ENCODE data around the gene GRK5.

Gene GRK5

DNA sequence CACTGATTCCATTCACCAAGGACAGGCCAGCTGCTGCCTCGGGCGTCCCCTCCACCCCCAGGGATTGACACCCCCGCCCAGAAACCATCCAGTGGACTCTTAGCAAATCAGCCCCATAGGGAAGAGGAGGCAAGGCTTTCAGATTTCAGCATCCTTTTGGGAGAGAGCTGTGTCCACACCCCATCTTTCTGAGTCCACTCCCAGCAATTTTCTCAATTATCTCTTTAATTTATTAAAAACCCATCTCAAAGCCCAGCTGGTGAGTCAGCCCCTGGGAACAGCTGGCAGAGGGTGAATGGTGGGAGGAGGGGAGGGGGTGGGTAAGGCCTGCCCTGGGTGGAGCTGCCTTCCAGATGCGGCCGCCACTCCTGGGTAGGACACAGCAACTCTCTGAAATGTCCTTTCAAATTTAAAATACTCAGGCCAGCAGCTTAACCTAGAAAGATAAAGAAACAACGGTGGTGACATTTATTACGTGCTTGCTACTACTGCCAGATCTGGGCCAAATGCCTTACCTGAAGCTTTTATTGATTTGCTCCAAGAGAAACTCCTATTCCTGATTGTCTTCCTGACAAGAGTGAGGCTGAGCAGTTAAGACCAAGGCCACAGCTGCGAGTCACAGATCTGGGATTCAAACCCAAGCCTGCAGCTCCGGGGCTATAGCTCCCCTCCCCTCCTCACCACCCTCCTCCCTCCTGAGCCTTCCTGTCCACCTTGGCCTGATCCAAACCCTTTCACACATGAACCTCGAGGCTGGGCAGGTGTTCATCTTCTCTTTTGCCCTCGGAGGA, 214.7 kb downstream of the GRK5 start:
- no peak overlapping the region for H3K27ac ChIP-seq (ENCODE audit: low read length)
- no peak overlapping the region for H3K4me3 ChIP-seq (ENCODE audit: low read length)
- H3K9me3 ChIP-seq (ENCODE audit: control insufficient read depth, low read depth, low read length), result no peaks in the 10 kb centered on the region
- peaks cover 12% of the 10 kb centered on the region for H3K4me1 ChIP-seq (ENCODE audit: control insufficient read depth, low read depth, low read length)
- H3K9ac ChIP-seq (ENCODE audit: low read length), result no peak overlapping the region
- no peaks in the 10 kb centered on the region for H3K27me3 ChIP-seq (ENCODE audit: control insufficient read depth, insufficient read depth, low read length)
- H3K36me3 ChIP-seq (ENCODE audit: control insufficient read depth, low read depth, low read length), result no peaks in the 10 kb centered on the region

DNA sequence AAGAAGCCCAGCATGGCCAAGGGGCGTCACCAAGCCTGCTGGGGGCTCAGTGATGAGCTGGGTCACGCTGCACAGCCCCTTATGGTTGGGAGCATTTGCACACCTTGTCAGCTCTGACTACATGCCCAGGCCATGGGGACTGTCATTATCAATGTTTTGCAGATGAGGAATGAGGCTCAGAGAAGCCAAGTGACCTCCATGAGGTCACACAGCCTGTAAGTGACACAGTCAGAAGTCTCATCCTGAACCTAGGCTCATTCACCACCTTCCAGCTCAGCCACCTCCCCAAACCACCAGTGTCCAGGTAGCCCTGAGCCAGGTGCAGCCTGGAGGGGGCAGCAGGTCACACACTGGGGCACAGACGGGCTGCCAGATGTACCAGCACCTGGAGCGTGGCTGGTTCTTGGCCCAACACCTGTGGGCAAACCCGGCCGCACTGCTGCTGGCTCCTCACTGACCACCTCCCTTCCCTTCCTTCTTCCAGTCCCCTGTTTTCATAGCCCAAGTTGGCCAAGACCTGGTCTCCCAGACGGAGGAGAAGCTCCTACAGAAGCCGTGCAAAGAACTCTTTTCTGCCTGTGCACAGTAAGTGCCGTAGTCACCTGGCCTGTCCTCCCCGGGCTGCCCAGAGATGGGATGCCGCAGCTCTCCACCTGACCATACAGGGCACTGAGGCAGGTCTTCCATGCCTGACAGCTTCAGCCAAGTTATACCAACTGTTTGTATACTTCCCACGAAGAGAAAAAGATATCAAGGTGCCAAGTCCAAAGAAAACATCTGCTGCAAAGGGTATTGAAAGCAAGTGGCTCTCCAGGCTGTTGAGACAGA, 215.5 kb downstream of the GRK5 start:
- no peaks in the 10 kb centered on the region for H3K9me3 ChIP-seq (ENCODE audit: control insufficient read depth, low read depth, low read length)
- no peaks in the 10 kb centered on the region for H3K27me3 ChIP-seq (ENCODE audit: control insufficient read depth, insufficient read depth, low read length)
- H3K27ac ChIP-seq (ENCODE audit: low read length), result no peak overlapping the region
- no peak overlapping the region for H3K4me3 ChIP-seq (ENCODE audit: low read length)
- H3K9ac ChIP-seq (ENCODE audit: low read length), result no peak overlapping the region
- H3K4me1 ChIP-seq (ENCODE audit: control insufficient read depth, low read depth, low read length), result peaks cover 12% of the 10 kb centered on the region
- H3K36me3 ChIP-seq (ENCODE audit: control insufficient read depth, low read depth, low read length), result no peaks in the 10 kb centered on the region

DNA sequence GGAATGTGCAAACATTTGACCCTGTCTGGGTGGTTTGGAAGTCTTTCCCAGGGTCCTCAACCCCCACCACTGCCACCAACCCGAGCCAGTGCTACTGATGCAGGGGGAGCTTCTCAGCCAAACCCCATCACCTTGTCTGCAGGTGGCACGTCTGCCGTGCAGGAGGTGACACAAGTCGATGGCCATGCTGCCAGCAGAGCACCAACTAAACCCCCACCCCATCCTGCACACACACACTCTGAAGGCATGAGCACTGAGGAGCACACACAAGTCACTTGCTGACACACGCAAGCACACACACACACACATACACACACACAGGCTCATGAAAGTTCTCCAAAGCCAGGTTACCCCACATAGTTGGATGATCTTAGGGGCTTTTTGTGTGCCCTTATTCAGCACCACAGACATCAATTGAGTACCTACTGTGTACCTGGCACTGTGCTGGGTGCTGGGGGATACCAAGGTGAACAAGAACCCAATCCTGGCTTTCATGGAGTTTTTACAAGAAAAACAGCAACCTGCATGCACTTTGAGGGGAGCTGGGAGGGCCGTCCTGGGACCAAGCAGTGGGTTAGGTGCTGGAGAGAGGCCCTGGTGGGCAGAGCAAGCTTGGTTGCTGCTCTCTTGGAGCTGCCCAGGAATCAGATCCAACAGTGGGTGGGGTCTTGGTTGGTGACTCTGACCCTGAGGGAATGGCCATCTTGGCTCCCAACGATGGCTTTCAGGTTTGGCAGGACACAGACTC, 216.3 kb downstream of the GRK5 start:
- Histone ChIP-seq H3K9ac (ENCODE audit: low read length) (no peak overlapping the region), H3K27ac (ENCODE audit: low read length) (no peak overlapping the region), H3K4me3 (ENCODE audit: low read length) (no peak overlapping the region), H3K36me3 (ENCODE audit: control insufficient read depth, low read depth, low read length) (no peaks in the 10 kb centered on the region), H3K4me1 (ENCODE audit: control insufficient read depth, low read depth, low read length) (peaks cover 12% of the 10 kb centered on the region), H3K27me3 (ENCODE audit: control insufficient read depth, insufficient read depth, low read length) (no peaks in the 10 kb centered on the region), H3K9me3 (ENCODE audit: control insufficient read depth, low read depth, low read length) (no peaks in the 10 kb centered on the region)

- Histone ChIP-seq H3K27ac (ENCODE audit: low read length) (no peak overlapping the region), H3K4me1 (ENCODE audit: control insufficient read depth, low read depth, low read length) (peaks cover 12% of the 10 kb centered on the region), H3K27me3 (ENCODE audit: control insufficient read depth, insufficient read depth, low read length) (no peaks in the 10 kb centered on the region), H3K9ac (ENCODE audit: low read length) (no peak overlapping the region), H3K9me3 (ENCODE audit: control insufficient read depth, low read depth, low read length) (no peaks in the 10 kb centered on the region), H3K36me3 (ENCODE audit: control insufficient read depth, low read depth, low read length) (no peaks in the 10 kb centered on the region), H3K4me3 (ENCODE audit: low read length) (no peak overlapping the region)
Measured at GRCh38 chr10:119424258-119424975, 217.0 kb downstream of the GRK5 start.

GRCh38 chr10:119425102-119425880, 217.9 kb downstream of the GRK5 start:
- H3K9ac ChIP-seq (ENCODE audit: low read length), result no peak overlapping the region
- H3K9me3 ChIP-seq (ENCODE audit: control insufficient read depth, low read depth, low read length), result no peaks in the 10 kb centered on the region
- H3K4me3 ChIP-seq (ENCODE audit: low read length), result no peak overlapping the region
- no peaks in the 10 kb centered on the region for H3K36me3 ChIP-seq (ENCODE audit: control insufficient read depth, low read depth, low read length)
- peaks cover 12% of the 10 kb centered on the region for H3K4me1 ChIP-seq (ENCODE audit: control insufficient read depth, low read depth, low read length)
- H3K27me3 ChIP-seq (ENCODE audit: control insufficient read depth, insufficient read depth, low read length), result no peaks in the 10 kb centered on the region
- H3K27ac ChIP-seq (ENCODE audit: low read length), result no peak overlapping the region

DNA sequence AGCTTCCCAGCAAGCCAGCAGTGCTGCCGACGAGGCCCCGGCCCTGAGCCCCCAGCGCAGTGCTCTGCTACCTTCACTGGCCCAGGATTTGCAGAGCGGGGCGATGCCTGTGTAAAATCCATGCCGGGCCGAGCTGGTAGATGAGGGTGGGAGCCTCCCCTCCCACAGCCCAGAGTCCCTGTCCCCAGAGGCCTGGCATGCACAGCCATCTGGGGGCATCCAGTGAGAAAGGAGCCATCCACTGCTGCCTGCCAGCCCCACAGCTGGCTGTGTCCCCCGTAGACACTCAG, 218.5 kb downstream of the GRK5 start:
- H3K9ac ChIP-seq (ENCODE audit: low read length), result no peak overlapping the region
- H3K27me3 ChIP-seq (ENCODE audit: control insufficient read depth, insufficient read depth, low read length), result no peaks in the 10 kb centered on the region
- no peaks in the 10 kb centered on the region for H3K9me3 ChIP-seq (ENCODE audit: control insufficient read depth, low read depth, low read length)
- no peak overlapping the region for H3K27ac ChIP-seq (ENCODE audit: low read length)
- H3K36me3 ChIP-seq (ENCODE audit: control insufficient read depth, low read depth, low read length), result no peaks in the 10 kb centered on the region
- peaks cover 12% of the 10 kb centered on the region for H3K4me1 ChIP-seq (ENCODE audit: control insufficient read depth, low read depth, low read length)
- no peak overlapping the region for H3K4me3 ChIP-seq (ENCODE audit: low read length)

- H3K36me3 ChIP-seq (ENCODE audit: control insufficient read depth, low read depth, low read length), result no peaks in the 10 kb centered on the region
- peaks cover 8% of the 10 kb centered on the region for H3K4me1 ChIP-seq (ENCODE audit: control insufficient read depth, low read depth, low read length)
- no peak overlapping the region for H3K4me3 ChIP-seq (ENCODE audit: low read length)
Measured at GRCh38 chr10:119426699-119427098, 219.3 kb downstream of the GRK5 start.

GRCh38 chr10:119427263-119427864, 220.0 kb downstream of the GRK5 start:
- Histone ChIP-seq H3K36me3 (ENCODE audit: control insufficient read depth, low read depth, low read length) (no peaks in the 10 kb centered on the region), H3K9ac (ENCODE audit: low read length) (no peak overlapping the region), H3K27me3 (ENCODE audit: control insufficient read depth, insufficient read depth, low read length) (no peaks in the 10 kb centered on the region), H3K4me1 (ENCODE audit: control insufficient read depth, low read depth, low read length) (peaks cover 1% of the 10 kb centered on the region), H3K4me3 (ENCODE audit: low read length) (no peak overlapping the region), H3K9me3 (ENCODE audit: control insufficient read depth, low read depth, low read length) (no peaks in the 10 kb centered on the region), H3K27ac (ENCODE audit: low read length) (no peak overlapping the region)

More at GRCh38 chr10:119426699-119427098, 219.3 kb downstream of the GRK5 start:
- Histone ChIP-seq H3K9me3 (ENCODE audit: control insufficient read depth, low read depth, low read length) (no peaks in the 10 kb centered on the region), H3K9ac (ENCODE audit: low read length) (no peak overlapping the region), H3K27ac (ENCODE audit: low read length) (no peak overlapping the region), H3K27me3 (ENCODE audit: control insufficient read depth, insufficient read depth, low read length) (no peaks in the 10 kb centered on the region)

GRCh38 chr10:119428789-119429188, 221.4 kb downstream of the GRK5 start:
- Histone ChIP-seq H3K27me3 (ENCODE audit: control insufficient read depth, insufficient read depth, low read length) (no peaks in the 10 kb centered on the region), H3K27ac (ENCODE audit: low read length) (no peak overlapping the region), H3K4me3 (ENCODE audit: low read length) (no peak overlapping the region), H3K36me3 (ENCODE audit: control insufficient read depth, low read depth, low read length) (no peaks in the 10 kb centered on the region), H3K9ac (ENCODE audit: low read length) (no peak overlapping the region), H3K9me3 (ENCODE audit: control insufficient read depth, low read depth, low read length) (no peaks in the 10 kb centered on the region), H3K4me1 (ENCODE audit: control insufficient read depth, low read depth, low read length) (no peaks in the 10 kb centered on the region)

DNA sequence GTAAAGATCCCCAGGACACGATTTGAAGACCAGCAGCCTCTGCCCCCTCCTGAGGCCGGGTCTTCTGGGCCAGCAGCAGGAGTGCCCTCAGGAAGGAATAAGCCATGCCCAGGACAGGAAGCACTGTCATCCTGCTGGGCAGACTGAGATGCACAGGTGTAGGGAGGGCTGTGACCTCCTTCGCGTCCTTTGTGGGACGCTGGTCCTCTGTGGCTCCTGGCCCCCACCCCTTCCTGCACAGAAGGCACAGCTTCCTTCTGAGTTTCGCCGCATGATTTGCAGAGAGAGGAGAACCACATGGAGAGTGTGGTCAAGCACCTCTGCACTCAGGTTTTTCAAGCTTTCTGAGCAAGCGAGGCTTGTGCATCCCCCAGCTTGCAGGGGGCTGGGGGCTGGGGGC, 222.4 kb downstream of the GRK5 start:
- Histone ChIP-seq H3K27me3 (ENCODE audit: control insufficient read depth, insufficient read depth, low read length) (no peaks in the 10 kb centered on the region), H3K4me3 (ENCODE audit: low read length) (no peak overlapping the region), H3K9me3 (ENCODE audit: control insufficient read depth, low read depth, low read length) (no peaks in the 10 kb centered on the region), H3K36me3 (ENCODE audit: control insufficient read depth, low read depth, low read length) (no peaks in the 10 kb centered on the region), H3K4me1 (ENCODE audit: control insufficient read depth, low read depth, low read length) (no peaks in the 10 kb centered on the region), H3K27ac (ENCODE audit: low read length) (no peak overlapping the region), H3K9ac (ENCODE audit: low read length) (no peak overlapping the region)
